Hepatocyte (in vitro differentiated cells): ENCODE results near the gene PROZ.

ENCODE experiments used
- EZH2 ChIP-seq: fragments of 200-600 bp; sonication (generic); IDR thresholded peaks from 2 replicates; pipeline ENCODE4 v1.6.1; 2016; ENCODE audit warnings: antibody characterized with exemption, mild to moderate bottlenecking, borderline replicate concordance
- EZH2phosphoT487 ChIP-seq: fragments of 200-600 bp; sonication (generic); IDR thresholded peaks from one replicate; pipeline ENCODE4 v1.6.1; 2018; ENCODE audit warnings: antibody characterized with exemption, mild to moderate bottlenecking, low read depth, moderate library complexity; ENCODE audit not compliant: unreplicated experiment, severe bottlenecking
- TF ChIP-seq, protein P1 (sequence below): fragments of 200-600 bp; sonication (generic); IDR thresholded peaks from 2 replicates; pipeline ENCODE4 v1.5.1; 2016; ENCODE audit warnings: antibody characterized with exemption, mild to moderate bottlenecking; ENCODE audit not compliant: poor library complexity

DNA sequence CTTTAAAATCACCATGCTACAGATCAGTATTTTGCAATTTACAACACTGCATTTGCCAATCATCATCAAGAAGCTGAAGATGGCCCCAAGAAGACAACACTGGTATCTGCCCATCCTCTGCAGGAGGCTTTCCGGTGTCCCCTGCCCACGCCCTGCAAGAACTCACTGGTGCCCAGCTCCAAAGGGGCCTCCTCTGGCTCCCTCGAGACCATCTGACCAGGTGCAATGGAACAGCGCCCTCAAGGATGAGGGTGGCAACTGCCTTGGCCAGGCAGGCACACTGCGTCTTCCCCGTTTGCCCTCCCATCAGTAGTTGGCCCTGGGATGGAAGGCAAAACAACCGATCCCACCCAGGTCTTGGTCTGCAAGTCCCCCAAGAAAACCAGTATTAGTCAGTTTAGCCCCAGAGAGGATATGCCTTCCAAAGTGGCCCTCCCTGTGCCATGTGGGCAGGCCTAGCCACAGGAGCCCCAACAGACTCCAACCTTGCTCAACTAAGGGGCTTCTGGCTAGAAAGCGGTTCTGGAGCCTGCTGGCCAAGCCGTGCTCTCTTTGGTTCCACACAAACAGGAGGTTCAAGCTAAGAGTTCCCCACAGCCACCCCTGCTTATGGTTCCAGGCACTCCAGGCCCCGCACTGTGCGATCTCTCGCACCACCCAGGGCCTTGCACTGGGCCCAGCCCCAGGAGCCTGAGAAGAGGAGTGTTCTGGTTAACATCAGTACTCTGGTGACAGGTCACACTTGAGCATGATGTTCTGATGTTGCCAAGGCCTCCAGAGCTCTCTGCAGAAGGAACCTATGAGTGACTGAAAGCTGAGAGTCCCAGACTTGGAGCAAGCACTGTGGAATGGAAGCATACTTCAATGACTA lies 45.3 kb downstream of the PROZ start:
- TF ChIP-seq, protein P1, sequence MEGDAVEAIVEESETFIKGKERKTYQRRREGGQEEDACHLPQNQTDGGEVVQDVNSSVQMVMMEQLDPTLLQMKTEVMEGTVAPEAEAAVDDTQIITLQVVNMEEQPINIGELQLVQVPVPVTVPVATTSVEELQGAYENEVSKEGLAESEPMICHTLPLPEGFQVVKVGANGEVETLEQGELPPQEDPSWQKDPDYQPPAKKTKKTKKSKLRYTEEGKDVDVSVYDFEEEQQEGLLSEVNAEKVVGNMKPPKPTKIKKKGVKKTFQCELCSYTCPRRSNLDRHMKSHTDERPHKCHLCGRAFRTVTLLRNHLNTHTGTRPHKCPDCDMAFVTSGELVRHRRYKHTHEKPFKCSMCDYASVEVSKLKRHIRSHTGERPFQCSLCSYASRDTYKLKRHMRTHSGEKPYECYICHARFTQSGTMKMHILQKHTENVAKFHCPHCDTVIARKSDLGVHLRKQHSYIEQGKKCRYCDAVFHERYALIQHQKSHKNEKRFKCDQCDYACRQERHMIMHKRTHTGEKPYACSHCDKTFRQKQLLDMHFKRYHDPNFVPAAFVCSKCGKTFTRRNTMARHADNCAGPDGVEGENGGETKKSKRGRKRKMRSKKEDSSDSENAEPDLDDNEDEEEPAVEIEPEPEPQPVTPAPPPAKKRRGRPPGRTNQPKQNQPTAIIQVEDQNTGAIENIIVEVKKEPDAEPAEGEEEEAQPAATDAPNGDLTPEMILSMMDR: no peak
- TF ChIP-seq EZH2: no peak
- TF ChIP-seq EZH2phosphoT487: no peak
